NCI-H146 treated with DMSO at 0.1 percent for 48 hours (cell line): ENCODE data around the gene PRR4.

ENCODE experiments used
- DNase-seq: peaks from one replicate; lab custom pipeline; 2025; ENCODE audit not compliant: unreplicated experiment; lab: John Stamatoyannopoulos, UW

PRR4 gene

DNA sequence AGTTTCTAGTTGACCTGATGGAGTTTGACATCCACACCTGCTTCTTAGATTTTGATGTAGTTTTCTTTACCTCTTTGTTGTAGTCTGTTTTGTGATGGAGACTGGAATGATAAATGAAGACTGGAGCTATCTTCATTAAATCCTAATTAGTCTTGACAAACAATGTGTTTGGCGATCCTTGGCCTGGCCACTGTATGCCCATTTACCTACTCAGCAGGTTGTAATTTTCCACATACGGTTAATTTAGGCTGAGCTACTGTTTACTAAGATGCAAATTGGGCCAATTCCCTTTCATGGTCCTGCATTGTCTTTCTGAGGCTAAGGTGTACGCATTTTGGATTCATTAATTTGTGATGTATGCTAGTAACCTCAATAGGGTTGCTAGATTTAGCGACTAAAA lies 46.7 kb downstream of the PRR4 start, which contains the start of gene TAS2R7:
Gene TAS2R7, minus strand, starts transcription at position 41 of the 400 bp plus-strand sequence. CDS start 57 bp downstream, outside the sequence.
- peak; percentile 44 for DNase-seq

DNA sequence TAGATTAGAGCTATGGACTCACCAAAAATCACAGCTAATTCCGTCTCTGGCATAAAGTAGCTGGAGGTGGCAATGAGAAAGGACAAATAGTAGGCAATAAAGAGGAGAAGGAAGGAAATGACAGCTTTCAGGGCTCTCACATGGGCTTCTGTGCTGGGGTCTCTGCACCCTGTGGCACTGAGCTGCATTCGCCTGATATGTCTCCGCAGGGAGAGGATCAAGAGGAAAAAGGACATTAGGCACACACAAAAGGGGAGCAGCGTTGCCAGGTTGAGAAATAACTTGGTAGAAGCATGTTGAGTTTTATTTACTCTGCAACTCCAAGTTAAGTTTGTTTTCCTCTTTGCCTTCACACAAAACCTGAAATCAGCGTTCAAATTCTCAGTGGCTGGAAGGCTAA lies 47.5 kb downstream of the PRR4 start:
- no peak for DNase-seq
